Iris pigment epithelial cell (primary cell): ENCODE measurements around the gene MRPS14.
"Not testable (repeated sequence)": the region's sequence is repeated elsewhere in the genome, so short reads cannot be mapped to it uniquely, and the experiment has no call there.

Experiments used
- DNase-seq: peaks from one replicate; pipeline ENCODE4 v3.0.0-alpha.2; 2011; ENCODE audit warnings: low read depth

Gene MRPS14

DNA sequence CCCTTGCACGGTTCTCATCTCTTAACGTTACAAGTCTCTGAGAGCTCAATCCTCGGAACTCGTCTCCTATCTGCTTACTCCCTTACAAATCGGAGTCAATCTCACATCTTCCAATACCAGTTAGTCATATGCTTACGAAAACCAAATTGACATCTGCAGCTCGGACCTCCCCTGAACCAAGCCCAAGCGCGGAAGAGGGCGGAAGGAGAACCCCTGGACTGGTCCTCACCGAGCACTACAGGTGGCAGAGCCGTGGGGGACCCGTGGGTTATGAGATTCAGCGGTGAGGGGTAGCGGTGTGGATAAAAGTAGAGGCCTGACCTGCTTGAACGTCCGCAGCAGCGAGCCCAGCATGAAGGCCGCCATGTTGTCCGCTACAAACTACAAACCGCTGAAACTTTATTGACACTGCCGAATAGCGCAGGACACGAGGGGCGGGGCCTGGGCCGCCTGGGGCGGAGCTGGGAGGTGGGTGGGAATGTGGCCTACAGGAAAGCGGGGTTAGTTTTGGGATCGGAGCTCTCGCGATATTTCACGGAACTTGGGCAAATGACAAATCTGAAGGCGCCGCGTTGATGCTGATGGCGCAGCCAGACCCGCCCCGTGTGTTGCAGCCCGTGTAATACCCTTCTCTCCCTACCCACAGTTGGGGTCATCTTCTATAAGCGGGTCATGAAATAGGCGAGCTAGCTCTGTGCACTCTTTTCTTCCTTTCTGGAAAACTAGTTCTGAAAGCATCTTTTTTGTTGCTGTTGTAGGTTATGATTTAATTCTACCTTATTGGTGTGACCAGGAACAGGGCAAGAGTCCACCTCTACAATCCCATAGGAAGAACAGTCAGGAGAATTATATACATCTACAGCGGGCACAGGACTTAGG, at the start of gene MRPS14:
TSS of gene MRPS14 (minus strand) at position 383 of the 879 bp plus-strand sequence. CDS start at position 366, 17 bp downstream.
- peak; percentile 99 for DNase-seq

DNA sequence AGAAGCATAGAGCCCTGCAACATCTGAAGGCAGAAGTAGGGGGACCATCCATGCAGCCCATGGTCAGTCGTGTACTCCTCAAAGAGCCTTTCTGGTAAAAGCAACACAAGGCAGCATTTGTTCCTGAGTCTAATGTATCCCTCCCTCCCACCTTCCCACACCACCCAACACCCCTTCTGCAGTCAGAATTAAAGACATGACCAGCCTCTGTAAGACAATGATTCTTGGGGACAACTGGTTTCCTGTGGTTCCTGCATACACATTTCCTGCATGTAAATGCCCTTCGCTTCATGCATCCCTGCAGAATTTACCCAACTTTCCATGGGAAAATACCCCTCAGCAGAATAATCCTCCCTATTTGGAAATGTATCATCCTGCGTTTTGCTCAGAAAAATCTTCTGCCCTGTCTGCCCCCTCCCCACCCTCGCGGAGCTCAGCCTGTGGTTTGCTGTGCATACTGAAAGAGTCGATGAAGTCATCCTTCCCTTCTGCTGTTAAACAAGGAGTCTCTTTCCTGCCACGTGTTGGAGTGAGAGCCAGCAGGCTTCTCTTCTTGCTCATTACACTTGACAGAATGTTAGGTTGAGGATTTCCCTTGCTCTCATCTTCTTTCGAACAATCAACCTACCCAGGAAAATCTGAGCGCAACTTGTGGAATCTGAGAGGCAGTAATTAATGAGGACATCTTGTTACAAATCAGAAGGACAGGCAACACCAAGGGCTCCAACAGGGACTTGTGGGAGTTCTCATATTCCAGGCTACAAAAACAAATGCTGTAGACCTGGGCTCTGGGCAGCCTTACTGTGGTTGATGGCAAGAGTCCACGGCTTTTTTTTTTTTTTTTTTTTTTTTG, 49.1 kb upstream of the MRPS14 start:
- peak; percentile 85 for DNase-seq

- no peak for DNase-seq
Measured at GRCh38 chr1:175071276-175071943, 48.2 kb upstream of the MRPS14 start.

- no peak for DNase-seq
Measured at GRCh38 chr1:175070818-175071217, 47.6 kb upstream of the MRPS14 start.

DNA sequence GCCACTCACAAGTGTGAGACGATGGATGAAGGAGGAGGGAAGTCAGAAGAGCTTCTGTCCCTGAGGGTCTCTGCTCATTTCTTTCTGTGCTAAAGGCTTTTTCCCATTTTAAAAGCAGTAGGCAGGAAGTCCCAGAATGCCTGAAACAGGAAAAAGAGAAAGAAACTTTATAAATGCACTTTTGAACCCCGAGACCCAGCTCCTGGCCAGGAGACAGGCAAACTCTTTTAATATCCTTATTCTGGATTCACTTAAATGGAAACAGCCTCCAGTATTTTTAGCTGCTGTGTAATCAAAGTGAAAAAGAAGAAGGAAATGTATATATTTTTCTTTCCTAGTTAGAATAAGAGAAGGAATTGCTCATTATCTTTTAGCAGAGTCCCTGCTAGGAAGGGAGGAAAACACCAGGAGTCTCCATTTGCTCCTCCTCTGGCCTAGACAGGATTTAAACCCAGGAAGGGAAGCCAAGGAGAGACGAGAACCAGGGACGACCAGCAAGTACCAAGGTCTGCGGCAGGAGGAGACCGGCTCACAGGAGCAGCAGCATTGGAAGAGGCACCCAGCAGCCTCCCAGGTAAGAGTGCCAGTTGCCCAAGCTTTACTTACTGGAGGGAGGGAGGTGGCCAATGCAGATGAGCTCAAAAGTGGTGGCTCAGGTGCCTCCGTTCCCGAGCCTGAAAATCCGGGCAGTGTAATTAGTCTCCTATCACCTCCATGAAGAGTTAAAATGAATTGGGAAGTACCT, 44.3 kb upstream of the MRPS14 start, which contains the start of gene TNN:
TSS of gene TNN (plus strand) at position 472 of the 745 bp plus-strand sequence. CDS start 9,586 bp downstream, outside the sequence.
- DNase-seq: no peak

DNA sequence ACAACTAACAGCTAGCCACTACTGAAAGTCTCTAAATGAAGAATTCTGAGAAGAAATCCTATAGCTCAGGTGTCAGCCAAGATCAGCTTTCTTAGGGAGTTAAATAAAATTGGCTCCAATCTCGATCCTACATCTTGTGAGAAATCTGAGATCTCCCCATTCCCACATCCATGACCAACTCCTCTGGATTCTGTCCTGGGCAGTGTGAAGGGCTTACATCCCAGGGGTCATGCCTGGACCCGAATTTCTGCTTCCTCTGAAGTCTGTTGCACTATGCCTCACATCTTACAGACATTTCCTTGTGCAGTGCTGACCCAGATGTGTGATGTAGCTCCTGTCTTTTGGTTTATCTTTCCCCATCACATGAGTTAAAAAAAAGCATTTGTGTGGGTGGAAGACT, 39.6 kb upstream of the MRPS14 start:
- DNase-seq: no peak

GRCh38 chr1:175062339-175062738, 39.1 kb upstream of the MRPS14 start:
- DNase-seq: no peak

DNA sequence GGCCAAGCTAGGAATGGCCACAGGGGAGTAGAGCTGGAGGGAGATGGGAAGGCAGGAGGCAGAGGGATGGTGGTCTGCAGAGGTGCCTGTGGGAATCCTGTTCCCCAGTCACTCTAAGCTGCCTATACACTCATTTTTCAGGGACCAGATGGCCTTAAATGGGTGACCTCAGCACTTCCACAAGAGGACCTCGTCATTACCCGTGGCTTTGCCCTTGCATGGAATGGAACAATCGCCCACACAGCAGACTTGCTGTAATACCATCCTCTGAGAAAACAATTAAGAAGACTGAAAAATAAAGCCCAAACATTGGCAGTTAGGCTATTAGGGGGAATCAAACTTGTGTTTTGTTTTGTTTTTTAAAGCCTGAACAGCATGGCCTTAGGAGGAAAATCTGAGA, 31.5 kb upstream of the MRPS14 start:
- no peak for DNase-seq

DNA sequence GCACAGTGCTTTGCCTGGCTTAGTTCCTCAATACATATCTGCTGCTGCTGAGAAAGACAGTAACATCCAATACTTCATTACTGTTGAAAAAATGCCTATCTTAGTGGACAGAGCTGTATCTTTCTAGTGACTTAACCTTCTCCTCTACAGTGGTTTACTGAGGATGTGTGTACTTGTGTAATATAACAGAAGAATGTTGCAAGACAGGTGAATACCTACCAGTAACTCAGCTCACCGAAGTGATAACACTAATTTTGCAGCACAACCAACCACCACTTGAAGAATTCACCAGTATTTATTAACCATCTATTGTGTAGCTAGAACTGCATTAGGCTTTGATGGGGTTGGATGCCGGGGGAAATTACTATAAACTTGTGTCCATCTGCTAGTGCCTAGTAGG, 27.8 kb upstream of the MRPS14 start:
- no peak for DNase-seq

DNA sequence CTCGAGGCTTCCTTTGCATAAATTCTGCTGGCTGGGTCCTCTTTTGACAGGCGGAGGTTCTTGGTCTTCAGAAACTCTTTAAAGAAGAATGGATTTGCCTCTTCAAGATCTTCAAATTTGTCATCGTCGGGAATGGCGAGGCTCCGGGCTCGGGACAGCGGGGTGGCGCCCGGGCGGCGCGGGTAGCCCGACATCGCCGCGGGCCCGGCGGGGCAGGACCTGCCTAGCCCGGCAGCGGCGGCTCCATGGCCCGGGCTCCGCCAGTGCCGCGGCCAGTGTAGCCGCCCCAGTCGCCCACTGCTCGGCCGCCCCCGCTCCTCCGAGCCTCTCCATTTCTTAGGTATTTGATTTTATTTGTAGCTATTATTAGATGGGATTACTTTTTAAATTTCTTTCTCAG, 22.3 kb upstream of the MRPS14 start:
- no peak for DNase-seq

GRCh38 chr1:175045097-175045496, 21.9 kb upstream of the MRPS14 start:
- DNase-seq: no peak

DNA sequence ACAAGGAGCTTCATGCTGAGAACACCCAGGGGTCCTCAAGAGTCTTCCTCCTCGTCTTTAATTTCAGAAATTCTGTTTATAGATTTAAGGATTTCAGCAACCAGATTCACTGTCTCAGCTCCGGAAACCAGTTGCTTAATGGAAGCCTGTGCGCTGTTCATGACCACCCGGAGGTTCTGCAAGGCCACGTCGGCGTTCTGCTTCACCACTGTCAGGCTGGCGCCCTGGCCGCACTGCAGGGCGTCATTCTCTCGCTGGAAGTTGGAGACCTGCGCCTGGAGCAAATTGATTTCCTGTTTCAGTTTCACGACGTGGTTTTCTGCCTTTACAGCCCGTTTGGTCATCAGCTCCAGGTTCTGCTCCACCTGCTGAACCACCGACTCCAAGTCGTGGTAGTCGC, 21.4 kb upstream of the MRPS14 start:
- not testable (repeated sequence) for DNase-seq

GRCh38 chr1:175043824-175044223, 20.6 kb upstream of the MRPS14 start:
- DNase-seq: no peak

GRCh38 chr1:175042650-175043049, 19.4 kb upstream of the MRPS14 start:
- no peak for DNase-seq

- DNase-seq: no peak
Measured at GRCh38 chr1:175040324-175040879, 17.2 kb upstream of the MRPS14 start.

DNA sequence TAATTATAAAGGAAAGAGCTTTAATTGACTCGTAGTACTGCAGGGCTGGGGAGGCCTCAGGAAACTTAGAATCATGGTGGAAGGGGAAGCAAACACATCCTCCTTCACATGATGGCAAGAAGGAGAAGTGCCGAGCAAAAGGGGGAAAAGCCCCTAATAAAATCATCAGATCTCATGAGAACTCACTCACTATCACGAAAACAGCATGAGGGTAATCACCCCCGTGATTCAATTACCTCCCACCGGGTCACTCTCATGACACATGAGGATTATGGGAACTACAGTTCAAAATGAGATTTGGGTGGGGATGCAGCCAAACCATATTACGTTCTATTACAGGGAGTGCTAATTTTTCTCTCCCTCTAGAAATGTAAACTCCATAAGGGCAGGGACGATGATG, 14.2 kb upstream of the MRPS14 start:
- DNase-seq: no peak

DNA sequence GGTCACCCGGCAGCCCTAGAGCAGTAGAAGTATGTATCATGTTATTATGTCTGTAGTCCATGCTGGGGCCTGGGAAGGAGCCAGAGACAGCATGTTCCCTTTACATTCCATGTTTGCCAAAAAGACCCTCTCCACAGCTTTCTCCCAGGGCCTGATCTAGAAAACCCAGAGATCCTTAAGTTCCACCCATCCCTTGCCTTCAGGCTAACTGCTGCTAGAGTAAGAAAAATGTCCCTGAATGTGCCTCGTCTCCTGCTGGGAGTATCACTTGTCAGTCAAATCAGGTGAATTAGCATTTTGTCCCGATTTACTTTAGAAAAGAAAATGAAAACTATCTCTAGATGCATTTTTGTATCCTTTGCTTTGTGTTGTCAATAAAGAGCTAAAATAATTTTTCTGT, 13.3 kb upstream of the MRPS14 start:
- no peak for DNase-seq

GRCh38 chr1:175035865-175036264, 12.6 kb upstream of the MRPS14 start:
- DNase-seq: no peak

DNA sequence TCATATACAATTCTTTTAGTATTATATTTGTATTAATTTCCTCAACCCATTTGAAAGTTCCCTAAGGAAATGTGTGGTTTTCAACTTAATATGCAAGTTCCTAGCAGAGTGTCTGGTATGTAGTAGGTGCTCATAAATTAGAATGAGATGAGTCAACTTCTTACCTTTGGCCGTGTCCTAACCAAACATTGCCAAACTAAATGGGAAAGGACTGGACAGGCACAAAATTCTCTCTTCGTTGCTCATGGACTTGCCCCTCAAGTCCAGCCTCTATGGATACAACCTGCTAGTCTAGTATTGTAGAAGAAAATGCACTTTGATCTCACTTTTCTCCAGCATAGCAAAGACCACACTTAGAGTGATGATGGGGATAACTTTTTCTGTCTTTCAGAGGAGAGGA, 11.6 kb upstream of the MRPS14 start:
- DNase-seq: no peak

- no peak for DNase-seq
Measured at GRCh38 chr1:175033953-175034352, 10.7 kb upstream of the MRPS14 start.

GRCh38 chr1:175024773-175025172, 1.5 kb upstream of the MRPS14 start:
- DNase-seq: no peak
